ENCODE measurements around the gene RUFY2.
"Not testable (repeated sequence)": the region's sequence is repeated elsewhere in the genome, so short reads cannot be mapped to it uniquely, and the experiment has no call there.

Gene RUFY2

DNA sequence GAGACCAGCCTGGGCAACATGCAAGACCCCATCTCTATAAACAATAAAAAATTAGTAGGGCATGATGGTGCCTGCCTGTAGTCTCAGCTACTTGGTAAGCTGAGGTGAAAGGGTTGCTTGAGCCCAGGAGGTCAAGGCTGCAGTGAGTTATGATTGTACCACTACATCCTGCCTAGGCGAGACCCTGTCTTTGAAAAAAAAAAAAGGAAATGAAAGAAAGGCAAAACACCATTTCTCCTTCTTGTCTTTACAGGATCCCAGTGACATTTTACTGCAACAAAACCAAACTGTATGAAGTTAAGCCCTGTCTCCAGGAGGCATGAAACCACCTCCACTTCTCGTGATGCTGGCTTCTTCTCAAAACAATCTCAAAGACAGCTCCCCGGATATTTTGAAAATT lies 44.5 kb downstream of the RUFY2 start:
- no peak for DNase-seq

DNA sequence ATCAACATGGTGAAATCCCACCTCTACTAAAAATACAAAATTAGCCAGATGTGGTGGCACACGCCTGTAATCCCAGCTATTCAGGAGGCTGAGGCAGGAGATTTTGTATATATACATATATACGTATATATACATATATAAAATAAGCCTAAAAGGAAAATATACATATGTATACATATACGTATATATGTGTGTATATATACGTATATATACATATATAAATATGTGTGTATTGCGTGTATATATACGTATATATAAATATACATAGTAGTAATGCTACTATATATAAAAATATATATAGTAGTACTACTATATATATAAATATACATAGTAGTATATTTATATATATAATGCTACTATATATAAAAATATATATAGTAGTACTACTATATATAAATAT lies 47.9 kb downstream of the RUFY2 start:
- DNase-seq = no peak

DNA sequence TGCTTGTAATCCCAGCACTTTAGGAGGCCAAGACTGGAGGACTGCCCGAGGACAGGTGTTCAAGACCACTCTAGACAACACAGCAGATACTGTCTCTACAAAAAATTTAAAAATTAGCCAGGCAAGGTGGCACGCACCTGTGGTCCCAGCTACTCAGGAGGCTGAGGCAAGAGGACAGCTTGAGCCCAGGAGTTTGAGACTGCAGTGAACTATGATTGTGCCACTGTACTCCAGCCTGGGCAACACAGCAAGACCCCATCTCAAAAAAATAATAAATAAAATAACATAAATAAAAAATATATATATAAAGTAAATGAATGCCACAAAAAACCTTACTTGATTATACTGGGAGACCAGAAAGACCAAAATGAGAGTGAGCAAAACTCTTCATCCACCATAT lies 53.5 kb downstream of the RUFY2 start:
- DNase-seq = no peak

DNA sequence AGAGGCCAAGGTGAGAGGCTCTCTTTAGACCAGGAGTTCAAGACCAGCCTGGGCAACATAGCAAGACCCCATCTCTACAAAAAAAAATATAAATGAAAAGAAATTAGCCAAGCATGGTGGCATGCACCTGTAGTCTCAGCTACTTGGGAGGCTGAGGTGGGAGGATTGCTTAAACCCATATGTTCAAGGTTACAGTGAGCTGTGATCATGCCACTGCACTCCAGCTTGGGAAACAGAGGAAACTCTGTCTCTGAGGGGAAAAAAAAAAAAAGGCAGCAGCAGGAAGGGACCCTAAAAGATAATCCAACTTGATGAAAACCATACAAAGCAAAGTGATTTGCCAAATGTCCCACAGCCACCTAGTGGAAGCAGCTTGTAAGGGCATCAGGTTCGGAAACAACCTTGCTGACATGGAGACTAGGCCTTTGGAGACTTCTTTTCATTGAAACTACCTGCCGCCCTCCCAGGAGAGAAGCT lies 58.8 kb downstream of the RUFY2 start:
- DNase-seq = peak; percentile 50

DNA sequence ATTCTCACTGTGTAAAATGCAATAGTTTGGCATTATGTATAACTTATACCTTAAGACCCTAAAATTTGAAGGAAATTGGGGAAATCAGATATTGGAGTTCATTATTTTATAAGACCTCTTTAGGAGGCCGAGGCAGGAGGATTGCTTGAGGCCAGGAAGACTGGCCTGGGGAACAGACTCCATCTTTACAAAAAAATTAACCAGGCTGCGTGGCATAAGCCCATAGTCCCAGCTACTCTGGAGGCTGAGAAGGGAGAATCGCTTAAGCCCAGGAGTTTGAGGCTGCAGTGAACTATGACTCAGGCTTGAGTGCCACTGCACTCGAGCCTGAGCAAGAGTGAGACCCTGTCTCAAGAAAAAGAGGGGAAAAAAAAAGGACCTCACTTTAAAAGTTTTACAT lies 60.3 kb downstream of the RUFY2 start:
- DNase-seq = no peak

DNA sequence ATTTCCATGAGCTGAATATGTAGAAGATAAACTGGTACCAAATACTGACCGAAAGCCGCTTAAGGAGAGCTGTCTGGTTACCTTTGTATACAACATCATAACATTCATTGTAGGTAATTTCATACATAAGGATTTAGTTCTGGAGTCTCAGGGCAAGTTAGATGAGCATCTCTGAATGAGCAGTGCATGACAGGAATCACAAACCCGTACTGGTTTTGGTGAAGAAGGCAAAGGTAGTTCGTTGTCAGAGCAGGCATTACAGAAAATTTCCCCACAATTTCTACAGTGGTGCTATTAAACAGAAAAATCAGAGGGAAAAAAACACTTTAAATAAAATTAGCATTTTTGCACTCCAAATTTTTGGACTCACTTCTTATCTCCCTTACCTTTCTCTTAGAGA lies 61.5 kb downstream of the RUFY2 start:
- no peak for DNase-seq

DNA sequence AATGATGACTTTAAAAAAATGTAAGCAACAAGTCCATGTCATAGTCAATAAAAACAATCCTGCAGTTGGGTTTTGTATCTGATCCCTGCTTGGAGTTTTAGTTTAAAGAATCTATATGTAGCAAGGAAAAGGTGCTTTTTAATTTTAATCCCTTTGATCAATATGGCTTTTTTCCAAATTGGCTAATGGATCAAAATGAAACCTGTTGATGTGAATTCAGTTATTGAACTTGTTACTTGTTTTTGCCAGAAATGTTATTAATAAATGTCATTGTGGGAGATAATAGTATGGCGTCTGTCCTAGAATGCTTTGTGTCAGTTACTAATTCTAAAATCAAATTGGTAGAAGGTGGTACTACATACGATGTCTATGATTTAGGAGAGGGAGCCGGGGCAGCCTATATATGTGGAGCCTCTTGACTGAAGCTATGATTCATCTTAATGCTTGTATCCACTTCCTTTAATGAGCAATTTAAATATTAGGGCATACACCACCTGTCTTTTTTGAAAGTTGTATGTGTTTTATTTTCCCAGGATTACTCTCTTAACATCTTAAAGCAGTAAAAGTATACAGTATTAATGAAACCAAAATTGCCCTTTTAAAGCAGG lies 64.1 kb downstream of the RUFY2 start:
- no peak for DNase-seq

DNA sequence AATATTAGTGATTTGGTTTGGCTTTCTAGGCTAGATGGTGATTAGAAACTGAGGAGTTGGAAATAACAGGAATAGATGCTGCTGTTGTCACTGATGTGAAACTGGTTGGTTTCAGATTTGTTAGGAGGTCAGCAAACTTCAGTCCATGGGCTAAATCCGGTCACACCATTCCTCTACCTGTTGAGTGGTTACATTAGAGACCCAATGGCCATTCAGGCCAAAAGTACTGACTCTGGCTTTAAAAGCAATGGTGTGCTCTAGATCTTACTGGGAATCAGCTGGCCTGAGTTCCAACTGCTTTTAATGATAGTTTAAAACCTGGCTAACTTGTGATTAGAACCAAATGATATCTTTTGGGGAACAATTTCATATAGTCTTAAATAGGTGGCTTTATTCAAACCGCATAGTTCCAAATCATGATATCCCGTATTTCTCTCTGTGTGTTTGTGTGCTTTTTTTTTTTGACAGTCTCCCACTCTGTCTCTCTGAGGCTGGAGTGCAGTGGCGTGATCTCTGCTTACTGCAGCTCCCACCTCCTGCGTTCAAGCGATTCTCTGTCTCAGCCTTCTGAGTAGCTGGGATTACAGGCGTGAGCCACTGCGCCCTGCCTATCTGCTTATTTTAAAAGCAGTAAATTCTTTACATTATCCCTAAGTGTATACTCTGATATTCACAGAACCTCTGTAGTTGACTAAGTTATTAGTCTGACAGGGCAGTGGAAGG lies 66.6 kb downstream of the RUFY2 start:
- DNase-seq = no peak

DNA sequence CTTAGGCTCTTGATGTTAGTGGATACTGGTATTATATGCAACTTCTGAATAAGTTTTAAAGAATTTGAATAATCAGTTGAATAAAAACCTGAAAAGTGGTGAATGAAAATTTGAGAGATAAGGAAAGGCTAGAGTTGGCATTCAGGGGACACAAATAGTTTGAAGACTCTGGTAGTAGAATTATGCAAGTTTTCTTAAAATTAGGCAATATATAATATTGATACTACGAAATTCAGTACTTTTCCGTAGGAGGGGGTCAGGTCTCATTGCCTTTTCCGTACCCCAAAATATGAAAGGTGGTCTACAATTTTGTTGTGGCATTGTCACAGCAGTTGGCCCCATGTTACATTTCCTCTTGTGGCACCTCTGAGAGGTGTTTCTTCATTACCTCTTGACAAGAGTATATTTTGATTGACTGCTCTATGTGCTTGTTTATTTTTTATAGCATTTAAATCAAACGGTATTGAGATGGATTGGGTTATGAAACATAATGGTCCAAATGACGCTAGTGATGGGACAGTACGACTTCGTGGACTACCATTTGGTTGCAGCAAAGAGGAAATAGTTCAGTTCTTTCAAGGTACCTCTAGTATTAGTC lies 70.2 kb downstream of the RUFY2 start:
- DNase-seq = no peak

DNA sequence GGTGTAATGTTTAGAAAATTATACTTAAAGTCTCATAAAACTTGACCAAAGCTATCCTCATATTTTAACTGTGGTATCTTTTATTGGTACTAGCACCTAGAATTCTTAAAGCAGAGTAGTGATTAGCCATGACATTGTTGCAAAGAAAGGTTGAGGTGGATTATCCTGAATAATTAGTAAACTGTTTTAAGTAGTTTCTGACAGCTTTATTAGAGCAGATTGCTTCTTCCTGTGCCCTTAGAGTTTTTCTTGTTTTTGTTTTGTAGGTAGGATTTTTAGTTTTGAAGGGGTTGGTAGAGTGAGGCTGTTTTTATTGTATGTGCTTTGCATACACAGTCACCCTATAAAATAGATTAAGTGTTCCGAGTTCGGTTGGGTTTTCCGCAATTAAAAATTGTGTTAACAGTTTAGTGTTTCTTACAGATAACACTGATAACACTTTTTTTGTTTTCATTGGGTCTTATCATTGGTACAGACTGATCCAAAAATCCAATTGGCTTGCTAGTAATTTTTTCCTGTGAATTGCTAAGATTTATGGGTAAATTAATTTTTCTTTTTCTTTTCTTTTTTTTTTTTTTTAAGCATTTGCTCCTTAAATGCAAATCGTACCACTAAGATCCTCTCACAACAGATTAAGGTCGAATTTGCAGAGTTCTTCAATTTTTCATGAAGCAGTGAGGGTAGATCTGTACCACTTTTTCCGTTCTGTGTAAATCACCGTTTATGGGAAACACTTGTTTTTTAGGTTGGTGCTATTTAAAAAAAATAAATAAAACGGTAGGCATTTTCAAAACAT lies 72.2 kb downstream of the RUFY2 start:
- no peak for DNase-seq

DNA sequence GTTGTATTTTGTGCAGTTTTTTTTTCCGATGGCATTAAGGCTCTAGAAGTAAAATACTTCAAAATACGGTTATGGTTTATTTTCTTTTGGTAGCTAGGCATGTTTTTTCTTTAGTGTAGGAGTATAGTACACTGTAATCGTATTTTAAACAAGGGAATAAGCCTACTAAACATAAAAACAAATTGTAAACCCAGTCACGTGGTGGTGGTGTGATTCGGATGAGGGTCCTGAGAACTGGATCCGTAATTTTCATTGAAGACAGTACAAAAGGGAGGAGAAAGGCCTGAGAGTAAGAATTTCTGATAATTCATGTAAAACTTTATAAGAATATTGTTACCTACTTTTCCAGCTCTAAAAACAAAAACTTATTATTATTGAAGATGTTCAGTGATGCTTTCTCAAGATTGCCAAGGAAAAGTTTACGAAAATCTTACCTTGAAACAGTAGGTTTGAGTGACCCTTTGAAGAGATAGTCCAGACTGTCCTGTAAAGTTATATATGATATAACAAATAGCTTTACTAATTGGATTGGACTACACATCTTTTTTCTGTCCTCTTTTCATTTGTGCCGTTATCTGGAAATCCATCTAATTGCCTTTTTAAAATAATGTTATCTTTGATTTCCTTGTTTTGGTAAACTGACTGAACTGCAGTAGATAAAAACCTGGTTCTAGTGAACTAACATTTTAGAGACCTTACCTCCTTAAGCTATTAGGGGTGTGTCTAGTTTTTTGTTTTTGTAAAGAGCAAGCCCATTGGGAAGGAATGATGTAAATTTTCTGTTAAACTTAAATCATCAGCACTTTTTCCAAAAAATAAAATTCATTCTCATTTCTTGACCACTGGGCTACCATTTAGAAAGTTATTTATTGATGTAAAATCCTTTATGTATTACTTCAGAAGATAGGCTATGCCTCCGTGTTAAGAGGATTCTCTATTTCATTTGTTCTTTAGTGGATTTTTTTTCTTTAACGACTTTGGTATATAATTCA lies 73.3 kb downstream of the RUFY2 start:
- no peak for DNase-seq

DNA sequence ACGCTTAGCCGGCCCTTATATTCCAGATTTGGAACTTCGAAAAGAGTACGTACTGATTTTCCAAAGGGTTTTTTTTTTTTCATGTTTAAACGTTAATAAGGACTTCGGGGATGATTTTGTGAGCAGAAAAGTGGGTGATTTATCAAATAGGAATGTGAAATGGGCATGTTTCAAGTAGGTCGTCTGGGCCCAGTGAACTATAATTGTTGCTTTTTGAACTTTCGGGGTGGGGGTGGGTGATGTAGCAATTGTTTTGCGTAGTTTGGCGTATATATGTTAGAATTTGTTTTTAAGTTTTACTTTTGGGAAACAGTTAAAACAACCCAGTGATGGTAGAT lies 74.0 kb downstream of the RUFY2 start:
- DNase-seq = no peak

DNA sequence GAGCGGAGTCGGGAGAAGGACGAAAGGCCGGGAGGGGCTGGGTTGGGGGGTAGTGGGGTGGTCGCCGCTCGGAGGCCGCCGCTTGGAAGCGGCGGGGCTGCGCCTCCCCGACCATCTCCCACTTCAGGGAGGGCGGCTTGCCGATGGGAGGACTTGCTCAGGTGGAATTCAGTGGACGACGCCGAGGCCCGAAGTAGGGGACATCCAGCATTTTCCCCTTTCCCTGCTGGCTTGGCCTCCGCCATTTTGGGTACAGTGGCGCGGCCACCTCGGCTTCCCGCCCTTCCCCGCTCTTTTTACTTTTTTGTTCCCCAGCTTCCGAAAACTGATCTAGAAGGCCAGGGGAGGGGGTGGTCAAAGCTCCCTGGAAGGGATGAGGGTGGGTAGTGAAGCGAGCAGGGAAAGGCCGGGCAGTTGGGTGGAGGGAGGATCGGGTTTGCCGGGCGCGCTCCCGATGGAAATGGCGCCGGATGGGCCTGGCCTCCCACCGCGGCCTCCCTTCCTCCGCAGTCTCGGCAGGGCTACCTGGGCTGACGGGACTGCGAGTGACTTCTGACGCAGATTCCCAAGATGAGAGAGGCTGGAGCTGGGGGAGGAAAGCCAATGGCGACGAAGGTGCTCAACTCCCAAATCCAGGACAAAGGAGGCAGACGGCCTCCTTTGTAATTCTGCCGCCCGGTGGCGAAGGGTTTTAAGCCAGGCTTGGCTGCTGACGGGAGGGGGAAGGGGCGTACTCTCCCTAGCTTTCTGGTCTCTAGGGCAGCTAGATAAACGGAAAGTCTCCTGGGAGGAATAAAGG lies 74.6 kb downstream of the RUFY2 start, which contains the start of gene PBLD:
TSS of gene PBLD (minus strand) at position 670 of the 799 bp plus-strand sequence. CDS start 26,084 bp downstream, outside the sequence.
- peak; percentile 87 for DNase-seq

DNA sequence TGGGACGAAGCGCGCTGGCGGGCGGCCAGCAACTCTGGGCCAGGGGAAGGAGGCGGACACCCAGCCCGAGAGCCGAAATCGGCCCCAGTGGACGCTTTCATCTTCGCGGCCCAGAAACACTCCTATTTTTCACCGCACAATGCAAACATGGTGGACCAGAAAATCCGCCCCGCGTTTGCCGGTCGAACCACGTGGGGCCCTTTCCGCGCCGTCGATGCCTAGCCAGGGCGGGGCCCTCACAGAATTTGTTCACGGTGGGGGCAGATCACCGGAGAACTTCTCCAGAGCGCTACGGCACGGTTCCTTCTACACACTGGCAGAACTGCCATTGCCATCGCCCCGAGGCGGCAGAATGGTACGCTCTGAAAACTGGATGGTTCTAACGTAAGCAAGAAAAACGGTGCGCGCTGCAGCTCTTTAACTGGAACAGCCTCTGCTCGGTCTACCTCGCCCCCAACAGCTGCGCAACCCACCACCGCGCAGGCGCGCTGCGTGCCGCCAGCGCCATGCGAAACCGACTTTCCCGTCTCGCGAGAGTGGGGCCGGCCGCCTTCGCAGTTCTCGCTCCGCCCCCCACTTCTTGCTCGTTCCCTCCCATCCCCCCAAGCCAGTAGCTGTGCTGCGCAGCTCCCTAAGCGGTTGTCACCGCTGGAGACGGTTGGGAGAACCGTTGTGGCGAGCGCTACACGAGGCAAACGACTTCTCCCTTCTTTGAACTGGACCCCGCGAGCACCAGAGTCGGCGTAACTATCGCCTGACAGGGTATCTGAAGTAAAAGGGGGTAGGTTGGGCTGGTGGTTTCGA lies 75.4 kb downstream of the RUFY2 start, which contains the start of gene HNRNPH3:
TSS of gene HNRNPH3 (plus strand) at position 610 of the 804 bp plus-strand sequence. CDS start 5,158 bp downstream, outside the sequence.
- peak; percentile 98 for DNase-seq

DNA sequence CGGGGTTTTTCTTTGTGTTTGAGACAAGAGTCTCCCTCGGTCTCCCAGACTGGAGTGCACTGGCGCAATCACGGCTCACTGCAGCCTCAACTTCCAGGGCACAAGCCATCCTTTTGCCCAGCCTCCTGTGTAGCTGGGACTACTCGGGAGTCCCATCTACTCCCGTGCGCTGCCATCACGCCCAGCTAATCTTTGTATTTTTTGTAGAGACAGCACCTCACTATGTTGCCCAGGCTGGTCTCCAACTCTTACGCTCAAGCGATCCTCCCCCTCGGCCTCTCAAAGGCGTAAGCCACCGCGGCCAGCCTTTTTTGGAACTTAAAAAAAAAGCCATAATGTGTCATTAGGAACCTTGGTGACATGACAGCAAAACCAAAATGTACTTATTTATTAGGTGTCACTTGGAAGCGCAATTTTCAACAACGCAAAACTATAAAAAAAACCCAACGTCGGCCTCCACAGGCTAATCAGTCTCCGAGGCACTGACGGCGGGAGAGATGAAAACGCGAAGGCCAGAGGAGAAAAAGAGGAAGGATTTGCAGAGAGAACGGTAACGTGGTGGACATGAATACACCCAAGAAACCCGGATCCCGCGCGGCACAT lies 76.1 kb downstream of the RUFY2 start:
- DNase-seq = peak; percentile 34

DNA sequence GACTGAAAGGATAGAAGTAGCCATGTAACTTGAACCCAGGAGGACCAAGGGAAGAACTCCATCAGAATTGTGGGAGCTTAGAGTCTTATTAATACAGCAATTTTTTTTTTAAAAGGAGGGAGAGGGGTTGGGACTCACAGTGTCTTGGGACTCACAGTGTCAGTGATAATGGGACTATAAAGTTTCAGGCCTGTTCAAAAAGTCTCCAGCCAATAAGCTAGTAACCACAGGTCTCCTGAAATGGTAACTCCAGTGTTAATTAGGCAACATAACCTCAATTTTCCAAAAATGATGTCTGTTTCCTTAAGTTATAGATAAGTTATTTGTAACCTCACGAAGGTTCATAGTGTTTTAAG lies 77.6 kb downstream of the RUFY2 start:
- no peak for DNase-seq

DNA sequence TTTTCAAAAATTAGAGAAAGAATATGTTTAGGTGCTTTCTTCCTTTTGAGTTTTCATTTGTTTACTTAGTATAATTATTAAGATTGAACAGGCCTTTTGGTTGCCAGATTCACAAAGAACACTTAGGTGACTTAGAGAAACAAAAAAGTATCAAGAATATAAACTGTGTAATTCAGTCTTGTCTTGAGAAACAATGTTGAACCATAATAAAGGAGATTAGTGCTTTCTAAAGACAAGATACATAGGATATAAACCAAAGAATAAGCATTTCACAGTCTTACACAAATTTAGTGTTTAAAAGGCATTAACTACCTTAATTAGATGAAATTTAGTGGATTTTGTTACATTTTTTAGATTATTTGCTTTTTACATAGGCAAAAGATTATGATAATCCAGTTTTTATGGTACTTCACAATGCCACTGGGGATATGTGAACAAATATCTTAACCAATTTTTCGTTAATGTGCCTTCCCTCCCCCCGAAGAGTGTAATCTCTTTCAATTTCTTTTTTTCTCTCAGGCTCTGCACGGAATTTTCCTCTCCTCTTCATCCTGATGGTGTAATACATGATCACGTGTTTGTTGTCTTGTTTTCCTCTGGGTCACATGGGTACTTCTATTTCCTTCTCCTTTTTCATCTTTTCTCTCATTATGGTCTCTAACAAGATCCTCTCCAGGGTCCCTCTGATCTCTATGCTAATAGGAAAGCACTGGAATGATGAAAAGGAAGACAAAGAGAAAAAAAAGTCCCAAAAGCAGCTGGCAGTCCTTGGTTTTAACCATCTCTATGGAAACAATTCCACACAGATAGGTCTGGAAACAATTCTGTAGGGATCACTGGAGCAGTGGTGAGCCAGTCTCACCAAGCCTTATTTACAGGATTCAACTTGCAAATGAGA lies 78.9 kb downstream of the RUFY2 start:
- peak; percentile 57 for DNase-seq

DNA sequence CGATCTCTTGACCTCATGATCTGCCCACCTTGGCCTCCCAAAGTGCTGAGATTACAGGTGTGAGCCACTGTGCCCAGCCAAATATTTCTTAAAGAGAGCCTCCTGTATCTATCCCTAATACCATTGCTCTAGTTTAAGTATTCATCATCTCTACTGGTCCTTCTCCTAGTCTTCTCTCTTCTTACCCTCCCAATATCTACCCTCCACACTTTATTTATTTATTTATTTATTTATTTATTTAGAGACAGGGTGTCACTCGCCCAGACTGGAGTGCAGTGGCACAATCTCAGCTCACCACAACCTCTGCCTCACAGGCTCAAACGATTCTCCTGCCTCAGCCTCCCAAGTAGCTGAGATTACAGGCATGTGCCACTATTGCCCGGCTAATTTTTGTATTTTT lies 82.7 kb downstream of the RUFY2 start:
- not testable (repeated sequence) for DNase-seq
